Keratinocyte (primary cell): ENCODE results near the gene NOB1.

Experiments
- CTCF ChIP-seq, 3 experiments: IDR thresholded peaks in 1 of 3; conservative IDR thresholded peaks in 1 of 3; optimal IDR thresholded peaks in 1 of 3; 2 replicates in 2 of 3; 3 replicates in 1 of 3; pipeline versions ENCODE3 to v1.5.1; 2011; ENCODE audit warnings: low read length in 3 of 3, mild to moderate bottlenecking in 3 of 3, moderate library complexity in 2 of 3, control low read depth in 1 of 3, inconsistent platforms in 1 of 3; ENCODE audit not compliant: insufficient read depth in 2 of 3; ENCODE audit errors: extremely low read depth in 1 of 3
- EZH2 ChIP-seq: IDR thresholded peaks from one replicate; pipeline ENCODE4 v1.6.1; 2012; ENCODE audit warnings: inconsistent platforms, mild to moderate bottlenecking, low read length, moderate library complexity

DNA sequence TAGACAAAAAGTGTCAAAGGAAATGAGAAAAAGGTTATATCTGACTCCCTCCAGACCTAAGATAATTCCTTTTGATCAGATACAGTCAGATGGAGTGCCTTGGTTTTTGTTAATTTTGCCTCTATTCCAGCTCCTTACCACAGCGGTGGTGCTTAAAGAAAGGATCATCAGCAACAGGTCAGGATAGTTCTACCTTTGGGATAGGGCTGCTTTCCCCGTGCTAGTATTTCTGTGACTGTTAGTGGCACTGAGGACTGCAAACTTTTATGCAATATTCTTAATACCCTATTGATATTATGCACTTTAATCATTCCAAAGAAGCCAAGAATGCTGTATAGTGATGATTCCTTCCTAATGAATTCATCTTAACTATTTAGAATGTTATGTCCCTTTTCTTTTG lies 52.9 kb downstream of the NOB1 start:
- TF ChIP-seq CTCF (optimal IDR thresholded peaks at IDR 0.05 in 1 of 3, IDR thresholded peaks at IDR 0.05 in 1 of 3, conservative IDR thresholded peaks at IDR 0.05 in 1 of 3; ENCODE audit: extremely low read depth in 1 of 3, insufficient read depth in 2 of 3, low read length in 3 of 3) (no peak), EZH2 (no peak)
